IMR-90 (cell line): ENCODE results near the gene CDS1. TPM values are rescaled to one million over a fixed set of nuclear protein-coding genes. Genes with fewer than 3 reads are reported as not detected.

Experiments used
- ATAC-seq: fragments of 200-7000 bp; cut with Tn5 transposase; 2 replicates; pipeline ENCODE4 v1.9.1; 2020; ENCODE audit warnings: low read depth, mild to moderate bottlenecking, moderate library complexity
- BruUV-seq: library from RNA; stranded (reverse); fragments of 400-500 nt; replicated peaks from 2 replicates; lab custom pipeline; 2021; lab: Mats Ljungman, UMichigan
- CTCF ChIA-PET: fragments of 300-600 bp; formaldehyde crosslinking; extraction: SDS; loops from one replicate; lab custom pipeline; 2021; ENCODE audit warnings: antibody characterized with exemption; lab: Yijun Ruan, JAX
- POLR2A ChIA-PET: fragments of 300-600 bp; sonication (Branson Sonifier 250); formaldehyde crosslinking; loops from one replicate; lab custom pipeline; 2022; ENCODE audit warnings: antibody characterized with exemption; ENCODE audit not compliant: unreplicated experiment; lab: Charles Lee
- DNase-seq: peaks from one replicate; pipeline ENCODE4 v3.0.0; 2013
- H2AFZ ChIP-seq: replicated peaks from 2 replicates; pipeline ENCODE3; 2013; ENCODE audit warnings: low read length, mild to moderate bottlenecking; ENCODE audit not compliant: poor library complexity
- H2AK5ac ChIP-seq: 2 replicates; pipeline ENCODE4 v1.6.1; 2013; ENCODE audit warnings: low read depth, low read length, inconsistent platforms
- H2AK9ac ChIP-seq: replicated peaks from 2 replicates; pipeline ENCODE3; 2013; ENCODE audit warnings: mild to moderate bottlenecking, low read depth, low read length, moderate library complexity; ENCODE audit not compliant: poor library complexity
- H2BK120ac ChIP-seq: 2 replicates; pipeline ENCODE4 v1.6.1; 2013; ENCODE audit warnings: low read depth, low read length, inconsistent platforms
- H2BK15ac ChIP-seq: 3 replicates; pipeline ENCODE4 v1.6.1; 2013; ENCODE audit warnings: low read depth, low read length, inconsistent platforms
- H2BK20ac ChIP-seq: 2 replicates; pipeline ENCODE4 v1.6.1; 2013; ENCODE audit warnings: low read depth, mild to moderate bottlenecking, inconsistent platforms, low read length, moderate library complexity
- H2BK5ac ChIP-seq: 2 replicates; pipeline ENCODE4 v1.6.1; 2013; ENCODE audit warnings: mild to moderate bottlenecking, low read depth, low read length, inconsistent platforms; ENCODE audit not compliant: poor library complexity, severe bottlenecking
- H3K14ac ChIP-seq: replicated peaks from 2 replicates; pipeline ENCODE4 v1.6.1; 2013; ENCODE audit warnings: low read depth, low read length, inconsistent platforms
- H3K18ac ChIP-seq: 2 replicates; pipeline ENCODE4 v1.6.1; 2013; ENCODE audit warnings: low read depth, low read length, control low read depth
- H3K23ac ChIP-seq: 2 replicates; pipeline ENCODE4 v1.6.1; 2013; ENCODE audit warnings: low read depth, low read length, inconsistent platforms
- H3K27ac ChIP-seq: 2 replicates; pipeline ENCODE4 v1.5.1; 2013; ENCODE audit warnings: mild to moderate bottlenecking, control low read depth, low read length; ENCODE audit not compliant: insufficient read depth
- H3K27me3 ChIP-seq: 2 replicates; pipeline ENCODE4 v1.6.1; 2013; ENCODE audit warnings: low read length; ENCODE audit not compliant: control insufficient read depth, insufficient read depth
- H3K36me3 ChIP-seq: 2 replicates; pipeline ENCODE4 v1.6.1; 2013; ENCODE audit warnings: low read length, mixed read lengths; ENCODE audit not compliant: control insufficient read depth, insufficient read depth
- H3K4ac ChIP-seq: 2 replicates; pipeline ENCODE4 v1.6.1; 2013; ENCODE audit warnings: low read depth, low read length, inconsistent platforms
- H3K4me1 ChIP-seq: 2 replicates; pipeline ENCODE4 v1.6.1; 2013; ENCODE audit warnings: low read length, mixed read lengths; ENCODE audit not compliant: control insufficient read depth, insufficient read depth
- H3K4me2 ChIP-seq: 2 replicates; pipeline ENCODE4 v1.6.1; 2013; ENCODE audit warnings: low read depth, mild to moderate bottlenecking, control low read depth, low read length, moderate library complexity
- H3K4me3 ChIP-seq: 2 replicates; pipeline ENCODE4 v1.5.1; 2013; ENCODE audit warnings: low read depth, mild to moderate bottlenecking, control low read depth, low read length, moderate library complexity; ENCODE audit not compliant: insufficient read depth
- H3K56ac ChIP-seq: 2 replicates; pipeline ENCODE4 v1.6.1; 2013; ENCODE audit warnings: low read length, inconsistent platforms; ENCODE audit not compliant: insufficient read depth; ENCODE audit errors: extremely low read depth
- H3K79me1 ChIP-seq, 2 experiments: 2 replicates each; pipeline ENCODE4 v1.6.1; 2013; ENCODE audit warnings: low read length in 2 of 2, inconsistent platforms in 1 of 2, low read depth in 1 of 2
- H3K9ac ChIP-seq: 2 replicates; pipeline ENCODE4 v1.6.1; 2013; ENCODE audit warnings: low read depth, low read length, control low read depth
- H3K9me1 ChIP-seq: 2 replicates; pipeline ENCODE4 v1.6.1; 2013; ENCODE audit warnings: low read length, inconsistent platforms; ENCODE audit not compliant: insufficient read depth
- H3K9me3 ChIP-seq: 2 replicates; pipeline ENCODE4 v1.6.1; 2013; ENCODE audit warnings: low read length; ENCODE audit not compliant: control insufficient read depth, insufficient read depth
- H4K20me1 ChIP-seq: 2 replicates; pipeline ENCODE4 v1.6.1; 2013; ENCODE audit warnings: low read length, inconsistent platforms; ENCODE audit not compliant: insufficient read depth
- H4K5ac ChIP-seq: 2 replicates; pipeline ENCODE4 v1.6.1; 2013; ENCODE audit warnings: mild to moderate bottlenecking, low read depth, low read length, control low read depth
- H4K8ac ChIP-seq, 2 experiments: 2 replicates each; pipeline ENCODE4 v1.6.1; 2013; ENCODE audit warnings: low read depth in 2 of 2, low read length in 2 of 2, control low read depth in 1 of 2, inconsistent platforms in 1 of 2
- H4K91ac ChIP-seq: 2 replicates; pipeline ENCODE4 v1.6.1; 2013; ENCODE audit warnings: low read depth, low read length, inconsistent platforms; ENCODE audit not compliant: insufficient read depth
- POLR2A ChIP-seq: IDR thresholded peaks from 2 replicates; pipeline ENCODE4 v1.6.1; 2012; ENCODE audit warnings: mild to moderate bottlenecking, low read depth, low read length
- RFX5 ChIP-seq: IDR thresholded peaks from 2 replicates; pipeline ENCODE4 v1.8.0; 2012; ENCODE audit warnings: low read depth, mild to moderate bottlenecking, low read length, moderate library complexity
- WGBS, 2 experiments: methylation state at CpG; one replicate each; pipeline versions ENCODE4 v1.1.5 to v1.1.7; 2013; ENCODE audit warnings: missing lambda C conversion rate in 2 of 2; ENCODE audit not compliant: insufficient read length in 1 of 2; ENCODE audit errors: extremely low coverage in 2 of 2; 5-methylcytosine and 5-hydroxymethylcytosine counted together
- dilution Hi-C: fragments of 300-500 bp; cut with HindIII; formaldehyde crosslinking; loops from one replicate; pipeline ENCODE4 v1.14.3; 2018; ENCODE audit warnings: low sequenced_read_pairs; ENCODE audit not compliant: unreplicated experiment
- in situ Hi-C: fragments of 300-500 bp; cut with MboI; formaldehyde crosslinking; loops from 3 replicates; pipeline ENCODE4 v1.14.3; 2019; ENCODE audit warnings: low sequenced_read_pairs, inconsistent platforms, mixed read lengths
- intact Hi-C: fragments of 100-400 bp; cut with micrococcal nuclease; formaldehyde crosslinking; loops from 2 replicates; pipeline ENCODE4 v1.10.0; 2022
- polyA plus RNA-seq, 3 experiments: library from polyadenylated mRNA; depleted of rRNA; stranded (reverse); fragments of >200 nt; gene quantifications; 2 replicates each; pipeline ENCODE4 v1.2.3, GENCODE V29; 2012; ENCODE audit warnings: low replicate concordance in 1 of 3
- total RNA-seq: library from RNA; depleted of rRNA; stranded (reverse); fragments of >200 nt; gene quantifications from 2 replicates; pipeline ENCODE4 v1.2.3, GENCODE V29; 2012
- TF ChIP-seq, protein P1 (sequence below): conservative IDR thresholded peaks from 2 replicates; pipeline ENCODE4 v1.5.1; 2012; ENCODE audit warnings: mild to moderate bottlenecking, low read depth, low read length, improper control_type of control experiment

Gene CDS1
- total and polyA plus RNA-seq, 2 of the 4 experiments (the other 2 are of a cell fraction) = under 0.01 to 0.02 TPM

- POLR2A ChIA-PET = no interaction called here
Measured at GRCh38 chr4:84622959-84623358, 40.0 kb downstream of the CDS1 start.

More at GRCh38 chr4:84622959-84623358, 40.0 kb downstream of the CDS1 start:
- H3K79me1 ChIP-seq = no peaks in the 10 kb centered on the region
- no peak overlapping the region for H2AK5ac ChIP-seq
- no peak overlapping the region for H3K9ac ChIP-seq
- H4K91ac ChIP-seq = no peak overlapping the region
- H3K14ac ChIP-seq = no peak overlapping the region
- H3K4me1 ChIP-seq = no peaks in the 10 kb centered on the region
- ATAC-seq = peak; percentile 49; the same call in 1 of the 2 replicates
- H3K56ac ChIP-seq = no peak overlapping the region
- H3K4me2 ChIP-seq = no peak overlapping the region
- in situ Hi-C loops (no loop called here), dilution Hi-C loops (no loop called here), intact Hi-C loops (no loop called here)
- H3K27me3 ChIP-seq = no peaks in the 10 kb centered on the region
- no peak overlapping the region for H2AFZ ChIP-seq
- no peak overlapping the region for H2BK120ac ChIP-seq
- H3K4me3 ChIP-seq = no peak overlapping the region
- no peak overlapping the region for H2BK15ac ChIP-seq
- no peaks in the 10 kb centered on the region for H3K9me3 ChIP-seq
- H2BK5ac ChIP-seq = no peak overlapping the region
- H4K20me1 ChIP-seq = no peaks in the 10 kb centered on the region
- H2AK9ac ChIP-seq = no peak overlapping the region
- H3K27ac ChIP-seq = no peak overlapping the region
- WGBS, 2 experiments = no CpG with 5 or more reads among the region's 1 CpG
- H4K5ac ChIP-seq = no peak overlapping the region
- TF ChIP-seq, protein P1, sequence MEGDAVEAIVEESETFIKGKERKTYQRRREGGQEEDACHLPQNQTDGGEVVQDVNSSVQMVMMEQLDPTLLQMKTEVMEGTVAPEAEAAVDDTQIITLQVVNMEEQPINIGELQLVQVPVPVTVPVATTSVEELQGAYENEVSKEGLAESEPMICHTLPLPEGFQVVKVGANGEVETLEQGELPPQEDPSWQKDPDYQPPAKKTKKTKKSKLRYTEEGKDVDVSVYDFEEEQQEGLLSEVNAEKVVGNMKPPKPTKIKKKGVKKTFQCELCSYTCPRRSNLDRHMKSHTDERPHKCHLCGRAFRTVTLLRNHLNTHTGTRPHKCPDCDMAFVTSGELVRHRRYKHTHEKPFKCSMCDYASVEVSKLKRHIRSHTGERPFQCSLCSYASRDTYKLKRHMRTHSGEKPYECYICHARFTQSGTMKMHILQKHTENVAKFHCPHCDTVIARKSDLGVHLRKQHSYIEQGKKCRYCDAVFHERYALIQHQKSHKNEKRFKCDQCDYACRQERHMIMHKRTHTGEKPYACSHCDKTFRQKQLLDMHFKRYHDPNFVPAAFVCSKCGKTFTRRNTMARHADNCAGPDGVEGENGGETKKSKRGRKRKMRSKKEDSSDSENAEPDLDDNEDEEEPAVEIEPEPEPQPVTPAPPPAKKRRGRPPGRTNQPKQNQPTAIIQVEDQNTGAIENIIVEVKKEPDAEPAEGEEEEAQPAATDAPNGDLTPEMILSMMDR = no peak
- no peak for TF ChIP-seq POLR2A
- TF ChIP-seq RFX5 = no peak
- H3K4ac ChIP-seq = no peak overlapping the region
- H3K9me1 ChIP-seq = no peaks in the 10 kb centered on the region
- no peak overlapping the region for H2BK20ac ChIP-seq
- no peaks in the 10 kb centered on the region for H3K36me3 ChIP-seq
- H3K18ac ChIP-seq = no peak overlapping the region
- CTCF ChIA-PET = no interaction called here
- no peak overlapping the region for H4K8ac ChIP-seq
- no peak overlapping the region for H3K23ac ChIP-seq
- no peak for DNase-seq
- BruUV-seq = no TSS peak
